Upper lobe of right lung (tissue), 1 donor: ENCODE results near the gene LRRC7. TPM values are rescaled to one million over a fixed set of nuclear protein-coding genes. Genes with fewer than 3 reads are reported as not detected.

Experiments
- ATAC-seq: fragments of 200-7000 bp; cut with Tn5 transposase; one replicate; pipeline ENCODE4 v1.9.1; 2020; ENCODE audit warnings: mild to moderate bottlenecking, moderate library complexity
- DNase-seq: peaks from one replicate; pipeline ENCODE4 v3.0.0-alpha.2; 2020
- H3K27ac ChIP-seq: fragments of 200-600 bp; one replicate; pipeline ENCODE4 v1.8.0; 2022
- H3K27me3 ChIP-seq: fragments of 200-600 bp; one replicate; pipeline ENCODE4 v1.8.0; 2022; ENCODE audit warnings: mild to moderate bottlenecking
- H3K36me3 ChIP-seq: fragments of 200-600 bp; one replicate; pipeline ENCODE4 v1.8.0; 2022
- H3K4me1 ChIP-seq: fragments of 200-600 bp; one replicate; pipeline ENCODE4 v1.8.0; 2022
- H3K4me3 ChIP-seq: fragments of 200-600 bp; one replicate; pipeline ENCODE4 v1.8.0; 2022; ENCODE audit warnings: mild to moderate bottlenecking
- H3K9me3 ChIP-seq: fragments of 200-600 bp; one replicate; pipeline ENCODE4 v1.8.0; 2022
- intact Hi-C: fragments of 100-400 bp; cut with DNase I; formaldehyde crosslinking; loops from one replicate; pipeline ENCODE4 v1.11.0; 2022
- total RNA-seq: library from RNA; stranded (reverse); fragmentation: NEBNext Ultra II Directional; extraction: Animal tissue kit (Norgen Biotek cat#: 25700); gene quantifications from one replicate; pipeline ENCODE4 v1.2.1, GENCODE V29; 2021
- TF ChIP-seq, protein P1 (sequence below): fragments of 200-600 bp; IDR thresholded peaks from one replicate; pipeline ENCODE4 v1.8.0; 2022; ENCODE audit warnings: antibody characterized with exemption
- donor health status: DM: no; HTN: yes; CAD: no; lungs with severe emphysema.

Gene LRRC7
- total RNA-seq, 1 donor from 2014 or later, result not detected

DNA sequence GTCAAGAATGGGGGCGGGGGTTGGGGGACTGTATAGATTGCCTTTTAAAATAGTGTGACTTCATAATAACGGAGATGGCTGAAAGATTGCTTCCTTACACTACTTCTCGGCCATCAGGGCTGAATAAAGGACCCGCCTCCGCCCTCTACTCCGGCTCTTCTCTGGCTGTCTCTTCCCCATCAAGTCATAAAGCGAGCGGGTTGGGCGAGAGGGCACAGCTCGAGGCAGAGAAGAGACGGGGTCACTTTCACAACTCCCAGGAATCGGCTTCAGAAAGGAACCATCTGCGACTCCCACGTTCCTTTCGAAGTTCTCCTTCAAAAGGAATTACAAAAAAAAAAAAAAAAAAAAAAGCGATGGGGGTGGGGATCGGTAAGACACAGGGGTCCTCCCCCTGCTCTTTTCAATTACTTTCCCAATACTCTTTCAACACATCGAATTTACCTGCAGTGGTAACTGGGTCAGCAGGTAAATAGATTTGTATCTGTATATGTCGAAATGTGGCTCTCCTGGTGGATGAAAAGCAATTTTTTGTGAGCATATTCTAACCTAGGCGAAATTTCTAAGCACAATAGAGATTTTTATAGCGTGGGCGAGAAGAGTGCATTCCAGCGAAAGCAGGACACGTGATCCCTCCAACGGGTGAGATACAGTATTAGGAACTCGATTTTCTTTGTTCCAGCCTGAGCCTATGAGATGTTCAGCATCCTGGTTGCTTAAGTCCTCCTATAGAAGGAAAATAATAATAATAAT, 2.0 kb downstream of the LRRC7 start:
- no peaks in the 10 kb centered on the region for H3K9me3 ChIP-seq
- H3K36me3 ChIP-seq, result no peaks in the 10 kb centered on the region
- H3K4me1 ChIP-seq, result peaks cover 6% of the 10 kb centered on the region
- H3K4me3 ChIP-seq, result no peak overlapping the region
- peaks cover 42% of the 10 kb centered on the region for H3K27me3 ChIP-seq
- ATAC-seq (no peak), DNase-seq (no peak)
- TF ChIP-seq, protein P1, sequence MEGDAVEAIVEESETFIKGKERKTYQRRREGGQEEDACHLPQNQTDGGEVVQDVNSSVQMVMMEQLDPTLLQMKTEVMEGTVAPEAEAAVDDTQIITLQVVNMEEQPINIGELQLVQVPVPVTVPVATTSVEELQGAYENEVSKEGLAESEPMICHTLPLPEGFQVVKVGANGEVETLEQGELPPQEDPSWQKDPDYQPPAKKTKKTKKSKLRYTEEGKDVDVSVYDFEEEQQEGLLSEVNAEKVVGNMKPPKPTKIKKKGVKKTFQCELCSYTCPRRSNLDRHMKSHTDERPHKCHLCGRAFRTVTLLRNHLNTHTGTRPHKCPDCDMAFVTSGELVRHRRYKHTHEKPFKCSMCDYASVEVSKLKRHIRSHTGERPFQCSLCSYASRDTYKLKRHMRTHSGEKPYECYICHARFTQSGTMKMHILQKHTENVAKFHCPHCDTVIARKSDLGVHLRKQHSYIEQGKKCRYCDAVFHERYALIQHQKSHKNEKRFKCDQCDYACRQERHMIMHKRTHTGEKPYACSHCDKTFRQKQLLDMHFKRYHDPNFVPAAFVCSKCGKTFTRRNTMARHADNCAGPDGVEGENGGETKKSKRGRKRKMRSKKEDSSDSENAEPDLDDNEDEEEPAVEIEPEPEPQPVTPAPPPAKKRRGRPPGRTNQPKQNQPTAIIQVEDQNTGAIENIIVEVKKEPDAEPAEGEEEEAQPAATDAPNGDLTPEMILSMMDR, result no peak
- H3K27ac ChIP-seq, result no peak overlapping the region
- intact Hi-C loops, result no loop called here

DNA sequence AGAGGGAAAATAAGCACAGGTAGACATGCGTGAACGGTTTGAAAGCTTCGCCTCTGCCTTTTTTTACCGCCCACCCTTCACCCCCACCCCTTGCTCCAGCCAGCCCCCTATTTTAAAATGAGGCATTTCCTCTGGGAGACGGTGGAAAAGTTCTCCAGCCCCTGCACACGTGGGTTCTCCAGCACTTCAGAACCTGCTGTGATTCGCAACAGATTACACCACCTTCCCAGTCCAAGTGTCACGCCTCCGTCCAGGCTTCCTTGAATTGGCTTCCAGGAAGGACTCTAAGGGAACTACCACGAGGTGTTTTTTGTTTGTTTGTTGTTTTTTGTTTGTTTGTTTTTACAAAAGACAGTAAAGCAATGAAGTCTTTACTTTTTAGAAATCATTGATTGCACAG, 2.6 kb downstream of the LRRC7 start:
- TF ChIP-seq, protein P1, result no peak
- Histone ChIP-seq H3K9me3 (no peaks in the 10 kb centered on the region), H3K4me3 (no peak overlapping the region)

DNA sequence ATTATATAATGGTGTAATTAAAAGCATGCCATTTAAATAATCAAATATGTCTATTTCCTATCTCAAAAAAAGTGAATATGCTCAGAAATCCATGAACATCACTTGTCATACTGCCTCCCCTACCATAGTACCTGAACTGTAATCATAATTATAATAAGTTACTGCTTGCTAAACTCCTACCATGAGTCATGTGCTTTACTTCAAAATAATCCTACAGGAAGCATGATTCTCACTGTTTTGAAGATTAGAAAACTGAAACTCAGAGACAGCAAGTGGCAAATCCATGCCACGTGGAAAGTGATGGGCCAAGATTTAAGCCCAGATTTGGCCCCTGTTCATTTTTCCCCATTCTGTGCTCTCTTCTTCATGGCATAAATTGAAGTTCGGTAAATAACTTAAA, 5.2 kb downstream of the LRRC7 start:
- DNase-seq (no peak), ATAC-seq (no peak)
- Histone ChIP-seq H3K4me1 (peaks cover 2% of the 10 kb centered on the region), H3K36me3 (no peaks in the 10 kb centered on the region), H3K27me3 (peaks cover 27% of the 10 kb centered on the region), H3K27ac (no peak overlapping the region), H3K9me3 (no peaks in the 10 kb centered on the region), H3K4me3 (no peak overlapping the region)
- intact Hi-C loops, result no loop called here
- TF ChIP-seq, protein P1, result no peak

More for the DNA sequence above, 2.6 kb downstream of the LRRC7 start:
- intact Hi-C loops, result no loop called here
- ATAC-seq, result no peak
- Histone ChIP-seq H3K27ac (no peak overlapping the region), H3K36me3 (no peaks in the 10 kb centered on the region), H3K27me3 (peaks cover 39% of the 10 kb centered on the region), H3K4me1 (peaks cover 6% of the 10 kb centered on the region)
- no peak for DNase-seq

DNA sequence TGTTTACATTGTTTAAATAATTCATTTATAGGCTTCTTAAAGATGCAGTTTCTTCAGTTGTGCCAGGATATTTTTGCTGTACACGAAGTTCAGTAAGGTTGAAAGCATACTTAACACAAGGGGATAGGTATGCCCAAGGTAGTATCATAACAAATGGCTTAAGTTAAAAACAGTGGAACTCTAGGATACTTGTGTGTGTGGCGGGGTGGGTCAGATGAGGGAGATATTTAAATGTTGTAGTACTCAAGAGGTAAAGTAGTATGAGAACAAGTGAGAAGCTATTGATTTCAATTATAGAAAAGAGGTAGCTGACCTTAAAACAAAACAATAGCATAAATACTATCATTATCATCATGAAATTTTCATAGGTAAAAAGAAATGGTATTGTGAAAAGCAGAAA, 6.2 kb downstream of the LRRC7 start:
- Histone ChIP-seq H3K4me3 (no peak overlapping the region), H3K27me3 (peaks cover 18% of the 10 kb centered on the region), H3K36me3 (no peaks in the 10 kb centered on the region), H3K4me1 (no peaks in the 10 kb centered on the region), H3K9me3 (no peaks in the 10 kb centered on the region), H3K27ac (no peak overlapping the region)
- ATAC-seq, result no peak
- TF ChIP-seq, protein P1, result no peak
- DNase-seq, result no peak
- intact Hi-C loops, result no loop called here

DNA sequence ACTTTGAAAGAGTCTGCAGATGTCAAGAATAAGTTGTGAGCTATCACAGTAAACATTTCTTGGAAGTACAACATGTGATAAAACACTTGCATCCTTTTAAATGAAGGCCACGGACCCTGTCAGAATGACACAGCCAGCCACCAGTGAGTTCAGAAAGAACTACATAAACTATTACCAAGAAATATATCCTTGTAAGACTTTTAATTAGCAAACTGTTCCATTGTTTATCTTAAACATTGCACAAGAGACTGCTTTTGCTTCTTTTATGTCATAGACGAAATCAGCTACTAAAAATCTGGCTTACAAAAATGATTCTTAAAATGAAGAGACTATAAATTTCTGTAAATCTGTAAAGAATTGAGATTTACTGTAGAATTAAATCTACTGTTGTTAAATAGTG, 17.9 kb downstream of the LRRC7 start:
- Histone ChIP-seq H3K4me1 (no peaks in the 10 kb centered on the region), H3K4me3 (no peak overlapping the region), H3K27ac (no peak overlapping the region), H3K9me3 (no peaks in the 10 kb centered on the region), H3K27me3 (no peaks in the 10 kb centered on the region), H3K36me3 (no peaks in the 10 kb centered on the region)
- ATAC-seq, result no peak
- TF ChIP-seq, protein P1, result no peak
- DNase-seq, result no peak
- intact Hi-C loops, result no loop called here

DNA sequence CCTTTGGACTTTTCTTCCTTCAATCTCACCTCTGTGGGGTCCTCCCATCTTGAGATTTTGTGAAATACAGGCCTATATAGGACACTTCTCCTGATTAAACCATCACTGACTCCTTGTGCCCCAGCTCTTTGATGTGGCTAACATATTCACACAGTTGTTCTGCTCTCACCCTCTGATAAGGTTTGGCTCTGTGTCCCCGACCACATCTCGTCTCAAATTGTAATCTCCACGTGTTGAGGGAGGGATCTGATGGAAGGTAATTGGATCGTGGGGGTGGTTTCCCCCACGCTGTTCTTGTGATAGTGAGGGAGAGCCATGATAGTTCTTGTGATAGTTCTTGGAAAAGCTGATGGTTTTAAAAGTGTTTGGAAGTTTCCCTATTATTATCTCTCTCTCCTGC, 19.7 kb downstream of the LRRC7 start:
- intact Hi-C loops, result no loop called here
- H3K4me1 ChIP-seq, result no peaks in the 10 kb centered on the region
- ATAC-seq, result no peak
- no peak overlapping the region for H3K27ac ChIP-seq
- TF ChIP-seq, protein P1, result no peak
- no peaks in the 10 kb centered on the region for H3K9me3 ChIP-seq
- H3K36me3 ChIP-seq, result no peaks in the 10 kb centered on the region
- H3K4me3 ChIP-seq, result no peak overlapping the region
- no peaks in the 10 kb centered on the region for H3K27me3 ChIP-seq
- no peak for DNase-seq
